OCI-LY1 (cell line): ENCODE measurements around the gene GLG1.

Experiments used
- CTCF ChIP-seq: fragments of 200-600 bp; sonication (generic), shearing (Covaris generic); IDR thresholded peaks from 2 replicates; pipeline ENCODE4 v1.5.1; 2017; ENCODE audit warnings: mild to moderate bottlenecking, antibody characterized with exemption, low read length, moderate library complexity, mixed read lengths
- EZH2 ChIP-seq: fragments of 200-600 bp; sonication (generic), shearing (Covaris generic); IDR thresholded peaks from 2 replicates; pipeline ENCODE4 v1.8.0; 2017; ENCODE audit warnings: borderline replicate concordance, mixed run types, mild to moderate bottlenecking, antibody characterized with exemption, low read length, moderate library complexity, mixed read lengths

- no peak for TF ChIP-seq CTCF
- no peak for TF ChIP-seq EZH2
Observed at GRCh38 chr16:74654536-74655050, 47.7 kb upstream of the GLG1 start.
